Measurements from ENCODE around the gene GIT1. TPM values are rescaled to one million over a fixed set of nuclear protein-coding genes. Genes with fewer than 3 reads are reported as not detected.

GIT1 gene
- total RNA-seq, 1 experiment from 2014 or later = 46.5 TPM

GRCh38 chr17:29620271-29620670 lies 30.8 kb upstream of the GIT1 start:
- DNase-seq = no peak
- CTCF ChIA-PET = no interaction called here
- no peak overlapping the region for H3K27ac Mint-ChIP-seq (ENCODE audit: unreplicated experiment)
- POLR2A ChIA-PET = no interaction called here
- H3K4me1 Mint-ChIP-seq (ENCODE audit: low read depth, unreplicated experiment) = peaks cover 16% of the 10 kb centered on the region
- no peaks in the 10 kb centered on the region for H3K36me3 ChIP-seq (ENCODE audit: control insufficient read depth, insufficient read depth, low read length)
- H3K27me3 ChIP-seq (replicated peaks; ENCODE audit: control insufficient read depth, insufficient read depth, low read length) = peaks cover 8% of the 10 kb centered on the region
- H3K4me3 ChIP-seq (ENCODE audit: low read depth, low read length) = no peak overlapping the region
- BruUV-seq (replicated peaks) = no TSS peak
- intact Hi-C loops (cut with micrococcal nuclease; ENCODE audit: unreplicated experiment) = no loop called here
- H3K27me3 Mint-ChIP-seq (ENCODE audit: insufficient read depth, unreplicated experiment) = peaks cover 5% of the 10 kb centered on the region
- TF ChIP-seq CTCF (IDR thresholded peaks at IDR 0.05; ENCODE audit: insufficient read depth in 1 of 2, low read depth in 1 of 2, low read length in 1 of 2, severe bottlenecking in 1 of 2, unreplicated experiment in 1 of 2) = no peak
- no peak overlapping the region for H3K4me3 Mint-ChIP-seq (ENCODE audit: unreplicated experiment)
- no peaks in the 10 kb centered on the region for H3K9me3 Mint-ChIP-seq (ENCODE audit: unreplicated experiment)
- peaks cover 23% of the 10 kb centered on the region for H3K4me1 ChIP-seq
- H3K9me3 ChIP-seq = no peaks in the 10 kb centered on the region
- H3K36me3 Mint-ChIP-seq (ENCODE audit: insufficient read depth, unreplicated experiment) = peaks cover 6% of the 10 kb centered on the region

- Histone ChIP-seq H3K4me1 (peaks cover 27% of the 10 kb centered on the region), H3K9me3 (no peaks in the 10 kb centered on the region), H3K36me3 (ENCODE audit: control insufficient read depth, insufficient read depth, low read length) (no peaks in the 10 kb centered on the region), H3K4me3 (ENCODE audit: low read depth, low read length) (no peak overlapping the region), H3K27me3 (replicated peaks; ENCODE audit: control insufficient read depth, insufficient read depth, low read length) (peaks cover 8% of the 10 kb centered on the region)
- H3K36me3 Mint-ChIP-seq (ENCODE audit: insufficient read depth, unreplicated experiment) = peaks cover 6% of the 10 kb centered on the region
- peaks cover 16% of the 10 kb centered on the region for H3K4me1 Mint-ChIP-seq (ENCODE audit: low read depth, unreplicated experiment)
- CTCF ChIA-PET = interaction anchor here (5.2 kb wide), 1 partner anchor 27 kb away, joined by 69 read pairs; the partner anchor contains the start of gene ANKRD13B
- POLR2A ChIA-PET = no interaction called here
- intact Hi-C loops (cut with micrococcal nuclease; ENCODE audit: unreplicated experiment) = loop anchor here (5.0 kb wide), 1 partner anchor 158 kb away; no protein-coding TSS in a partner anchor
- no peak overlapping the region for H3K4me3 Mint-ChIP-seq (ENCODE audit: unreplicated experiment)
- TF ChIP-seq CTCF (IDR thresholded peaks at IDR 0.05; ENCODE audit: insufficient read depth in 1 of 2, low read depth in 1 of 2, low read length in 1 of 2, severe bottlenecking in 1 of 2, unreplicated experiment in 1 of 2) = peak in 1 of 2 experiments; percentile 15
- DNase-seq = no peak
- BruUV-seq (replicated peaks) = no TSS peak
- H3K9me3 Mint-ChIP-seq (ENCODE audit: unreplicated experiment) = no peaks in the 10 kb centered on the region
- H3K27me3 Mint-ChIP-seq (ENCODE audit: insufficient read depth, unreplicated experiment) = peaks cover 5% of the 10 kb centered on the region
- H3K27ac Mint-ChIP-seq (ENCODE audit: unreplicated experiment) = no peak overlapping the region
Observed at GRCh38 chr17:29619251-29619650, 29.8 kb upstream of the GIT1 start.

- POLR2A ChIA-PET = no interaction called here
- peaks cover 15% of the 10 kb centered on the region for H3K4me1 Mint-ChIP-seq (ENCODE audit: low read depth, unreplicated experiment)
- H3K27ac Mint-ChIP-seq (ENCODE audit: unreplicated experiment) = no peak overlapping the region
- Histone ChIP-seq H3K36me3 (ENCODE audit: control insufficient read depth, insufficient read depth, low read length) (no peaks in the 10 kb centered on the region), H3K9me3 (no peaks in the 10 kb centered on the region), H3K4me3 (ENCODE audit: low read depth, low read length) (peak overlapping the region; percentile 42), H3K4me1 (peaks cover 25% of the 10 kb centered on the region), H3K27me3 (replicated peaks; ENCODE audit: control insufficient read depth, insufficient read depth, low read length) (peaks cover 8% of the 10 kb centered on the region)
- no peak for DNase-seq
- BruUV-seq (replicated peaks) = no TSS peak
- intact Hi-C loops (cut with micrococcal nuclease; ENCODE audit: unreplicated experiment) = loop anchor here (5.0 kb wide), 1 partner anchor 159 kb away; no protein-coding TSS in a partner anchor
- H3K36me3 Mint-ChIP-seq (ENCODE audit: insufficient read depth, unreplicated experiment) = peaks cover 6% of the 10 kb centered on the region
- CTCF ChIA-PET = interaction anchor here (0.8 to 5.2 kb wide), 22 partner anchors 7 to 495 kb away, joined by 3 to 69 read pairs (median 7); partner anchors contain the start of genes ABHD15, ANKRD13B and TP53I13
- peak in 1 of 2 experiments; percentile 9 for TF ChIP-seq CTCF (IDR thresholded peaks at IDR 0.05; ENCODE audit: insufficient read depth in 1 of 2, low read depth in 1 of 2, low read length in 1 of 2, severe bottlenecking in 1 of 2, unreplicated experiment in 1 of 2)
- no peaks in the 10 kb centered on the region for H3K9me3 Mint-ChIP-seq (ENCODE audit: unreplicated experiment)
- peak overlapping the region; percentile 87 for H3K4me3 Mint-ChIP-seq (ENCODE audit: unreplicated experiment)
- peaks cover 5% of the 10 kb centered on the region for H3K27me3 Mint-ChIP-seq (ENCODE audit: insufficient read depth, unreplicated experiment)
Observed at GRCh38 chr17:29618272-29619065, 29.0 kb upstream of the GIT1 start.
